Left kidney (tissue), 2 donors: Measurements from ENCODE around the gene FZR1. TPM values are rescaled to one million over a fixed set of nuclear protein-coding genes. Genes with fewer than 3 reads are reported as not detected.
"Not testable (repeated sequence)": the region's sequence is repeated elsewhere in the genome, so short reads cannot be mapped to it uniquely, and the experiment has no call there.

Source experiments
- DNase-seq: peaks from one replicate; pipeline ENCODE4 v3.0.0-alpha.2; 2013
- polyA plus RNA-seq: library from polyadenylated mRNA; unstranded; fragments of 120-200 nt; gene quantifications from one replicate; pipeline ENCODE4 v1.2.1, GENCODE V29; 2013; ENCODE audit not compliant: insufficient read length

The FZR1 gene
- polyA plus RNA-seq, 1 donor: 46.7 TPM

DNA sequence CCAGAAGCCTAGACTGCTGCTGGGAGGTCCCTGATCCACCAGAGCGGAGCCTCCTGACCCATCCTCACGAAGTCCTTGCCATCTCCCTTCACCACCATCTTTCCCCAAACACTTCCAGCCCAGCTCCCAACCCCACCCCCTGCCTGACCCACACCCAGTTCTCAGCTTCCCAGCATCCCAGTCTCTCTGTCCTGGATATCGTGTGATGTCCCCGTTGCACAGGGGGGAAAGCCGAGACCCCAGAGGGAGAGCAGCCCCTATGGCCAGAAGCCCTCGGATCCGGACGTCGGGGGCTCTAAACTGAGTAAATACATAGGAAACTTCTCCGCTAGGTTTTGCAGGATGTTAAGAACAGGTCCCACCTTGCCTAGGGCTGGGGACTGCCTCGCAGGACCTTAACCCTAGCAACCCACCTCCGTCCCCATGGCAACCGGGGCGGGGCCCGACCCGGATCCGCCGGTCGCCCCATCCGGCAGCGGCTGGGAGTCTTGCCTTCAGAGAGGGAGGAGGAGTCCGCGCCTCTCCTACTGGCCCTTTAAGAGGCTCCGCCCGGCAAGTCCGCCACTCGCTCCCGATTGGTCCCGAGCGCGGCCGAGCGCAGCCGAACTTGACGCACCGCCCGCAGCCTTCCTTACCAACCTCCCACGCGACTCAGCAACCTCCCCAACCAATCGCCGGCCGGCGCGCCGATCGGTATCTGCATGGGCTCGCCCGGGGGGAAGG is 66.2 kb downstream of the FZR1 start:
- peak; percentile 99 for DNase-seq

DNA sequence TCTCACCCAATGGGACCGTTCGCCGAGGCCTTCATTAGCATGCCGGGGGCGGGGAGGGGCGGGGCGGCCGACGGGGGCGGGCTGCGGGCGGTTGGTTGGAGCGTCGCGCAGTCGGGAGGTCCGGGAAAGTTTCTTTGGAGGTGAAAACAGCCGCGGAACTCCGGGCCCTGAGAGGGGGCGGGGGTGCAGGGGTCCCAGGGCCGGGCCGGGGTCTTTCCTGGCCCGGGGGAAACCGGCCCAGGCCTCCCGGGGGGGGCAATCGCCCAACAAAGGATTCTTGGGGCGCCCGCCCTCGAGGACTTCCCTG is 66.7 kb downstream of the FZR1 start, which contains the start of gene HMG20B:
HMG20B (plus strand) TSS at position 90 of the 307 bp plus-strand sequence. CDS start 366 bp downstream, outside the sequence.
- no peak for DNase-seq

DNA sequence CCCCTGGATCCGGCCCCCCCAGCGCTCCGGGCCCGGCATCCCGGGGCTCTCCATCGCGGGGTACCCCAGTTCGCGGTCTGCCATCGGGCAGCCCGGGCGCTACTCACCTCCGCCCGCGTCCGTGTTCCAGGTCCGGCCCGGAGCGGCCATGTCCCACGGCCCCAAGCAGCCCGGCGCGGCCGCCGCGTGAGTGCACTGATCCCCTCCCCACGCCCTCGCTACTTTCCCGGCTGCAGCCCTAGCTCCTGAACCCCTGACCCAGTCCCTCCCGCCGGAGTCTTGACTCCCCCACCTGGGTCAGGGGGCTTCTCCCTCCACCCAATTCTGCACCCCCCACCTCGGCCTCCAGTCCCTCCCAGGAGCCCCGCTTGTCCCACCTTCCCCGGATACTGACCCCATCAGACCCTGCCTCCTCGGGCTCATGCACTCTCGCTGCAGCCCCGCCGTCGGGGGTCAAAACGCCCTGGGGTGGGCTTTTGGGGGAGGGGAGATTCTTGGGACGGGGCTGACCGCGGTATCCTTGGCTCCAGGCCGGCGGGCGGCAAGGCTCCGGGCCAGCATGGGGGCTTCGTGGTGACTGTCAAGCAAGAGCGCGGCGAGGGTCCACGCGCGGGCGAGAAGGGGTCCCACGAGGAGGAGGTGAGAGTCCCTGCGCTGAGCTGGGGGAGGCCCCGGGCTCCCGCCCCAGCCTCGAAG is 67.2 kb downstream of the FZR1 start:
- no peak for DNase-seq

DNA sequence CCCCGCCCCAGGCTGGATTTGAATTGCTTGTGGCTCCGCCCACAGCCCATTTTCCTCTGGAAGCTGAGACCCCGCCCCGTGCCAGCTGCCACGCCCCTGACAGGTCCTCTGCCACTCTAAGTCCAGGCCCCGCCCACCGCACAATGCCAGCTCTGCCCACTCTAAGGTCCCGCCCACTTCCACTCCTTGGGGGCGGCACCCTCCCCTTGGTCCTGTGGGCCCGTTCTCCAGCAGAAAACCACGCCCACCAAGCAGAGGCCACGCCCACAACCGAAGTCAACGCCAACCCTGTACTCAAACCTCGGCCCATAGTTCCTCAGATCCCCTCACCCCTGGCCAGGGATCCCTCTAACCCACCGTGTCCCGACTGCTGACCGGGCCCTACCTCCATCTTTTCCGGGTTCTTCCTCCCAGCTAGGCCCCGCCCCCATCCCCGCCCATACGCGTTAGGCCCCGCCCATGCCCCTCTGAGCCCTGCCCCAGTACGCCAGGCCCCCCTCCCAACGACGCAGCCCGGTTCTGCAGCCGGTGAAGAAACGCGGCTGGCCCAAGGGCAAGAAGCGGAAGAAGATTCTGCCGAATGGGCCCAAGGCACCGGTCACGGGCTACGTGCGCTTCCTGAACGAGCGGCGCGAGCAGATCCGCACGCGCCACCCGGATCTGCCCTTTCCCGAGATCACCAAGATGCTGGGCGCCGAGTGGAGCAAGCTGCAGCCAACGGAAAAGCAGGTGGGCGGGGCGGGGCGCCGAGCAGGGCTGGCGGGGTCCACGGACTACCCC is 67.9 kb downstream of the FZR1 start:
- DNase-seq: peak; percentile 61

DNA sequence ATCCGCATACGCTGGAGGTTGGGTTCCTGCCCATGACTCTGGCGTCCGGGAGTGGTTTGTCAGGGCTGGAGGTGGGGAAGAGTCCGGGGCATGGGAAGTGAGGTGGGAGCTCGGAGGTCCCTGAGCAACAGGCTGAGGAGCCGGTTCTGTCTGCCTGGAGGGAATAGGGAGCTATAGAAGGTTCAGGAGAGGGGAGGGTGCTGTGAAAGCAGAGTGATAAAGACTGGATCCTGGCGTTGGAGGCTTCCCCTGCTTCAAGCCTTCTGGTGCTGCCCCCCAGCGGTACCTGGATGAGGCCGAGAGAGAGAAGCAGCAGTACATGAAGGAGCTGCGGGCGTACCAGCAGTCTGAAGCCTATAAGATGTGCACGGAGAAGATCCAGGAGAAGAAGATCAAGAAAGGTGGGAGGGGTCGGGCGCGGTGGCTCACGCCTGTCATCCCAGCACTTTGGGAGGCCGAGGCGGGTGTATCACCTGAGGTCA is 69.2 kb downstream of the FZR1 start:
- DNase-seq: no peak

DNA sequence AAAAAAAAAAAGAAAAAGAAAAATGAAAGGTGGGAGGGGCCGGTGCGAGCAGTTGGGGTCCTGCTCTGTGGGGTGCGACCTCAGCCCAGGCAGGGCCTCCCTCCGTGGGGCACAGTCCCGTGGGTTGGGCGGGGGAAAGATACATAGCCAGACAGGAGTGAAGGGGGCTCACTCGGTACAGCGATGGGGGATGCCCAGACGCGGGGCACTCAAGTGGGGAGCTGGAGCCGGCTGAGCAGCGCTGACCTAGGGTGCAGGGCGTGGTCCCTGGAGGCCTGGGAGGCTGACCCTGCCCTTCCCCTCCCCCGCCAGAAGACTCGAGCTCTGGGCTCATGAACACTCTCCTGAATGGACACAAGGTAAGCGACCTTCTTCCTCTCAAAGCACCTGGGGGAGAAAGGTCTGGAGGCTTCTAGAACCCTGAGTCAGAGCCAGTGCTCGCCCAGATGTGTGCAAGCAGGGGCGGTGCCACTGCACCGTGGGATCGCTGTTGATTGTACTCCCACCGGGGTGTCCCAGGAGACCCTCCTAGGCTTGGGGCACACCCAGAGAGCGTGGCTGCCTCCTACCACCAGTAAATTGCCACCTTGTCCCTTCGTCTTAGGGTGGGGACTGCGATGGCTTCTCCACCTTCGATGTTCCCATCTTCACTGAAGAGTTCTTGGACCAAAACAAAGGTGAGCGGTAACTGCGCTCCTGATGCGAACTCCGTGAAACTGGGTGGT is 70.0 kb downstream of the FZR1 start:
- no peak for DNase-seq

DNA sequence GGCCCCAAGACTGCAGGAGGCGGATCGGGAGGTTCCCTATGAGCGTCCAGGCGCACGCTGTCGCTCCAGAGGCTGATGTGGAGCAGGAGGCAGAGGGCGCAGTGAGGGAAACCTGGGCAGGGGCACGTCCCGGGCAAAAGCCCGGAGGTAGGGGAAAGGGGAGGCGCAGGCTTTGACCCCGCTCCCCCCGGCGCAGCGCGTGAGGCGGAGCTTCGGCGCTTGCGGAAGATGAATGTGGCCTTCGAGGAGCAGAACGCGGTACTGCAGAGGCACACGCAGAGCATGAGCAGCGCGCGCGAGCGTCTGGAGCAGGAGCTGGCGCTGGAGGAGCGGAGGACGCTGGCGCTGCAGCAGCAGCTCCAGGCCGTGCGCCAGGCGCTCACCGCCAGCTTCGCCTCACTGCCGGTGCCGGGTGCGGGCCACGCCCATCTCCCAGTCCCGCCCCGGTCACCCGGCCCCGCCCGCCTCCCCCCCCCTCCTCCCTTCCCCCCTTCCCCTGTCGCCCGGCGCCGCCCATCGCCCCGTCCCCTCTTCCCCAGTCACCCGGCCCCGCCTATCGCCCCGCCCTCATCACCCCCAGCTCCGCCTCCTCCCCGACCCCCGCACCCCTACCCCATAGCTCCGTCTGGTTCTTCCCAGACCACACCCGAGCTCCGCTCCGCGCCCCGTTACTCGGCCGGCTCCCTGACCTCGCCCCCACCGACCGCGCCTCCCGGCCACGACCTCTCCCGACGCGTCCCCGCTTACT is 70.8 kb downstream of the FZR1 start:
- DNase-seq: no peak

DNA sequence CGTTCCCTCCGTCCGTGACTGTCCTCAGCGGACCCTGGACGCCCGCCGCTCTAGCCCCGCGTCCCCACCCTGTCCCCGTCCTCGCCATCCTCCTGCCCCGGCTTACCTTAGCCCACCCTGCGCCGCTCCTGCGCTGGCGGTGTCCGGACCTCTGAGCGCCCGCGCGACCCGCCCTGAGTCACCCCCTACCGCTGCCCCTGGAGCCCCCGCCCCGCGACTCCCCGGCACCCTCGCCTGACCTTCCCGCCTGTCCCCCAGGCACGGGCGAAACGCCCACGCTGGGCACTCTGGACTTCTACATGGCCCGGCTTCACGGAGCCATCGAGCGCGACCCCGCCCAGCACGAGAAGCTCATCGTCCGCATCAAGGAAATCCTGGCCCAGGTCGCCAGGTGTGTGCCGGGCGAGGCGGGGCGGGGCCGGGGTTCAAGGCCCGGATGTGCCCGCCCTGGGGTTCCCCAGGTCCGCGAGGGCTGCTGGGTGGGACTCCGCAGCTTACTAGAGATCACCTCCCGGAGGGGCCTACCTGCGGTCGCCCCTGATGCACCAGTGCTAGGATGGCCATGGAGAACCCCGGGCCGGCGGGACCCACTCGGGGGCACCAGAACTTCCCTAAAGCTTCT is 71.7 kb downstream of the FZR1 start:
- no peak for DNase-seq

DNA sequence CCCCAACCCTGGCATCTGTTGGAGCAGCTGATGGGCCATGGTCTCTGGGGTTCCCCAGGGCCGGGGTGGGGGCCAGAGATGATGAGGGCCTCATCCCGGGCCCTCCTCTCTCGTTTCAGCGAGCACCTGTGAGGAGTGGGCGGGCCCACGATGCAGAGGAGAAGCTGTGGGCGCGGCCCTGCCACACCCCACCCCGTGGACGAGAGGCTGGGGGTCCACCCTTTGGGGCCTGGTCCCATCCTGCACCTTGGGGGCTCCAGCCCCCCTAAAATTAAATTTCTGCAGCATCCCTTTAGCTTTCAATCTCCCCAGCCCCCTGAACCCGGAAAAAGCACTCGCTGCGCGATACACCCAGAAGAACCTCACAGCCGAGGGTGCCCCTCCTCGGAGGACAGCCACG is 72.3 kb downstream of the FZR1 start:
- no peak for DNase-seq

DNA sequence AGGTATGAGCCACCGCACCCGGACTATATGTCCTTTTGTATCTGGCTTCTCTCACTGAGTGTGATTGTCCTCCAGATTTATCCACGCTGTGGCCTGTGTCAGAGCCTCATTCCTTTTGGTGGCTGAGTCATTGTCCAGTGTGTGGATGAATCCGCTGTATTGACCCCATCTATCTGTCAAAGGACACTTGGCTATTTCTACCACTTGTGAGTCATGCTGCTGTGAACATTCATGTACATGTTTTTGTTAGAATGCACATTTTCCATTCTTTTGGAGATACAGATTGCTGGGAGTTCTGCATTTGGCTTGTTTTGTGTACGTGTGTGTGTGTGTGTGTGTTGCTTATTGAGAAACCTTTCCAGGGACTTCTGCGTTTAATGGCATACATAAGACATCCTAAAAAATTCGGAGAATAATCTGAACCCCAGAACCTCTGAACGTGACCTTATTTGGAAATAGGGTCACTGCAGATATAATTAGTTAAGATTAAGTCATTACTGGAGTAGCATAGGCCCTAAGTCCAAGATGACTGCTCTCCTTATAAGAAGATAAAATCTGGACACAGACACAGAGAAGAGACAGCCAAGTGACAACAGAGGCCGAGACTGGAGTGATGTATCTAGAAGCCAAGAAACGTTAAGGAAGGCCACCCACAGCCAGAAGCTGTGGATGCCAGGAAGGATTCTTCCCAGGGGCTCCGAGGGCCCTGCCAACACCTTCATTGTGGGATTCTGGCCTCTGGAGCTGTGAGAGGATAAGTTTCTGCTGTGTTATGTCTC is 74.2 kb downstream of the FZR1 start:
- DNase-seq: no peak

DNA sequence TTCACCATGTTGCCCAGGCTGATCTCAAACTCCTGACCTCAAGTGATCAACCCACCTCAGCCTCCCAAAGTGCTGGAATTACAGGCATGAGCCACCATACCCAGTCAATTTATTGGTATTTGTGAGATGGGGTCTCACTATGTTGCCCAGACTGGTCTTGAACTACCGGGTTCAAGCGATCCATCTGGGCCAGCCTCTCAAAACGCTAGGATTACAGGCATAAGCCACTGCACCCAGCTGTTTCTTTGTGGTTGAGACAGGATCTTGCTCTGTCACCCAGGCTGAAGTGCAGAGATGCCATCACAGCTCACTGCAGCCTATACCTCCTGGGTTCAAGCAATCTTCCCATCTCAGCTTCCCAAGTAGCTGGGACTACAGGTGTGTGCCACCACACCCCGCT is 75.7 kb downstream of the FZR1 start:
- not testable (repeated sequence) for DNase-seq

DNA sequence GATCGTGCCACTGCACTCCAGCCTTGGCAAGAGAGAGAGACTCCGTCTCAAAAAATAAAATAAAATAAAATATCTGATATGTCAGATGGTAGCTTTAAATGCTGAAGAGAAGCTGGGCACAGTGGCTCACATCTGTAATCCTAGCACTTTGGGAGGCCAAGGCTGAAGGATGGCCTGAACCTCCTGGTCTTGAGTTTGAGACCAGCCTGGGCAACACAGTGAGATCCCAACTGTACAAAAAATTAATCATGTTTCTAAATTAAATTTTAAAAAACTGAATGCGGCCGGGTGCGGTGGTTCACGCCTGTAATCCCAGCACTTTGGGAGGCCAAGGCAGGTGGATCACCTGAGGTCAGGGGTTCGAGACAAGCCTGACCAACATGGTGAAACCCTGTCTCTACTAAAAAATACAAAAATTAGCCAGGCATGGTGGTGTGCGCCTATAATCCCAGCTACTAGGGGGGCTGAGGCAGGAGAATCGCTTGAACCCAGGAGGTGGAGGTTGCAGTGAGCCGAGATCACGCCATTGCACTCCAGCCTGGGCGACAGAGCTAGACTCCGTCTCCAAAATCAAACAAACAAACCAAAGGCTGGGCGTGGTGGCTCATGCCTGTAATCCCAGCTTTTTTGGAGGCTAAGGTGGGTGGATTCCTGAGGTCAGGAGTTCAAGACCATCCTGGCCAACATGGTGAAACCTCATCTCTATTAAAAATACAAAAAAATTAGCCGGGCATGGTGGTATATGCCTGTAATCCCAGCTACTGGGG is 78.1 kb downstream of the FZR1 start:
- not testable (repeated sequence) for DNase-seq

DNA sequence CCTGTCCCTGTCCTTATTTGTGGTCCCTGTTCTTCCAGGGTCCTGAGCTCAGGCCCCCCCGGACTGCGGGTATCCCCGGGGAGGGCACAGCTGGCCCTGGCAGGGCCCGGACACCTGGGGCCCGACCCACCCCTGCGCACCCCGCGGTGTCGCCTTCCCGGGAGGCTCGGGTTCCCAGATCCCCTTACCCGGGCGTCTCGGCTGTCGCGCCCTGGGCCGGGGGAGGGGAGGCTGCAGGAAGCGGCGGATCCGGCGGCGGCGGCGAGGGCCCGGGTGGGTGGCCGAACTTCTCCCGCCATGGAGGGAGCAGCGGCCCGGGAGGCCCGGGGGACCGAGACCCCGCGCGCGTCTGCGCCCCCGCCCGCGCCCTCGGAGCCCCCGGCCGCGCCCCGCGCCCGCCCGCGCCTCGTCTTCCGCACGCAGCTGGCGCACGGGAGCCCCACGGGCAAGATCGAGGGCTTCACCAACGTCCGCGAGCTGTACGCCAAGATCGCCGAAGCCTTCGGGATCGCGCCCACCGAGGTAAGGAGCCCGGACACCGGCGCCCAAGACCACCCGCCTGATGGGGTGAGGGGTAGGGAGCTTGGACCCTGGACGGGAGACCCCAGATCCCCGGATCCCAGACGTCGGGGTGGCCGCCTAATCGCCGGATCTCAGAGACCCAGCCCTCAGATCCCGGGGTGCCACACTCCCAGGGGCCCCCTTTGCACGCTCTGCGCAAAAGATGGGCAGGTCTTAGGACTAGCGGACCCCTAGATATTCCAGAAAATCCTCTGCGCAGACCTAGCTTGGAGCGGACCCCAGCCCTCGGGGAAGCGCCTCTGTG is 79.4 kb downstream of the FZR1 start, which contains the start of gene GIPC3:
GIPC3 (plus strand) TSS at position 178 of the 826 bp plus-strand sequence; CDS start at position 298, 120 bp downstream.
- DNase-seq: no peak

DNA sequence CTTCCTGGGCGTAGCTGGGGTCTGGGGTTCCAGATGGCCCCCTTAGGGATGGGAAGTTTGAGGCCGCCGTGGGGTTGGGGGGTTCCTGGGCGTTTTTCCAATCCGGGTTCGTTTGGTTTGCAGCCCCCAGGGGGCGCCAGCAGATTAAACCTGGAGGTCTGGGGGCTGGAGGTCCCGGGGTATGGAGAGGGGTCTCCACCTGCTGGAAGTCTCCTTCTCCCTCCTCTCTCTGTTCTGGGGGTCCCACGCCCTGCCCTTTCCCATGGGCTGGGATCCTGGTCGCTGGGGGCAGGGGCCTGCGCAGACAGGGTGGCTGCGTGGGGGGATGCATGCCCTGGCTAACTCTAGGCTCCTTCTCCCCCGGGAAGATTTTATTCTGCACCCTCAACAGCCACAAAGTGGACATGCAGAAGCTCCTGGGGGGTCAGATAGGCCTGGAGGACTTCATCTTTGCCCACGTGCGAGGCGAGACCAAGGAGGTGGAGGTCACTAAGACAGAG is 80.1 kb downstream of the FZR1 start:
- DNase-seq: no peak

DNA sequence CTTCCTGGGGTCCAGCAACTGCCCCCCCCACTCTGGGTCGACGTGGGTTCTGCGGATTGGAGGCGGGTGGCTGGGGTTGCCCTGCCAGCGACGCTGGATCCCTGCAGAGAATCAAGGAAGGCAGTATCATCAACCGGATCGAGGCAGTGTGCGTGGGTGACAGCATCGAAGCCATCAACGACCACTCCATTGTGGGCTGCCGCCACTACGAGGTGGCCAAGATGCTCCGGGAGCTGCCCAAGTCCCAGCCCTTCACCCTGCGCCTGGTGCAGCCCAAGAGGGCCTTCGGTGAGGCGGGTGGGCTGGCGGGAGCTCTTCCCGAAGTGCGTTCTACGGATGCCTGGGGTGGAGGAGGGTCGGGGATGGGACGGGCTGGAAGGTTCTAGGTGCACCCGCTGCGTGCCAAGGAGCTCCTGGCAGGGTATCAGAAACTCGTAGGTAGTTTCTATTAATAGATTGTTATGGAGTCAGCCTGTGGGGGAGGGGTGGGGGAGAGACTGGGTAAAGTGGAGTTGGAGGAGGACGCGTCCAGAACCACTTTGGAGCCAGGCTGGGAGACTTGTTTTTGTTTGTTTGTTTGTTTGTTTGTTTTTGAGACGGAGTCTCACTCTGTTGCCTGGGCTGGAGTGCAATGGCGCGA is 80.7 kb downstream of the FZR1 start:
- DNase-seq: no peak
